Thyroid gland (tissue), 4 donors: ENCODE results near the gene TATDN3. TPM values are rescaled to one million over a fixed set of nuclear protein-coding genes. Genes with fewer than 3 reads are reported as not detected.
"Not testable (repeated sequence)": the region's sequence is repeated elsewhere in the genome, so short reads cannot be mapped to it uniquely, and the experiment has no call there.

ENCODE experiments used
- DNase-seq, 2 donors: peaks; one replicate each; pipeline ENCODE4 v3.0.0-alpha.2; 2019
- H3K27ac ChIP-seq, 3 donors: fragments of 200-600 bp; sonication (generic); 1 replicate in 2 of 3; 2 replicates in 1 of 3; pipeline ENCODE4 v1.5.1; 2016 to 2019; ENCODE audit warnings: mild to moderate bottlenecking in 1 of 3, moderate library complexity in 1 of 3
- H3K27me3 ChIP-seq: fragments of 200-600 bp; sonication (generic); one replicate; pipeline ENCODE4 v1.5.1; 2019
- H3K36me3 ChIP-seq, 2 donors: fragments of 200-600 bp; sonication (generic); one replicate each; pipeline ENCODE4 v1.5.1; 2016 to 2019
- H3K4me1 ChIP-seq, 2 donors: fragments of 200-600 bp; sonication (generic); one replicate each; pipeline ENCODE4 v1.5.1; 2017 to 2019
- H3K4me3 ChIP-seq, 3 donors: fragments of 200-600 bp; sonication (generic); replicated peaks in 1 of 3; 1 replicate in 2 of 3; 2 replicates in 1 of 3; pipeline ENCODE4 v1.5.1; 2016; ENCODE audit warnings: mild to moderate bottlenecking in 1 of 3
- H3K9me3 ChIP-seq: fragments of 200-600 bp; sonication (generic); one replicate; pipeline ENCODE4 v1.5.1; 2017
- CTCF ChIP-seq, 6 experiments: fragments of 200-600 bp in 3 of 6; fragments of 450-650 bp in 3 of 6; sonication (generic) in 3 of 6; IDR thresholded peaks; one replicate each; pipeline ENCODE4 v1.5.1; 2016 to 2019; ENCODE audit warnings: antibody characterized with exemption in 6 of 6, mild to moderate bottlenecking in 2 of 6, inconsistent platforms in 1 of 6, moderate library complexity in 1 of 6
- POLR2A ChIP-seq, 2 donors: fragments of 450-650 bp; IDR thresholded peaks; one replicate each; pipeline ENCODE4 v1.6.1; 2017; ENCODE audit warnings: antibody characterized with exemption in 2 of 2, mild to moderate bottlenecking in 2 of 2, moderate library complexity in 1 of 2
- WGBS, 2 donors: methylation state at CpG; one replicate each; pipeline ENCODE4 v1.1.5; 2017; 5-methylcytosine and 5-hydroxymethylcytosine counted together
- intact Hi-C: fragments of 100-400 bp; cut with DNase I; formaldehyde crosslinking; loops from one replicate; pipeline ENCODE4 v1.15.1; 2023
- total RNA-seq, 4 donors: library from RNA; depleted of rRNA; stranded (reverse); fragments of >200 nt; gene quantifications; one replicate each; pipeline ENCODE4 v1.2.3, GENCODE V29; 2016

TATDN3 gene
- total RNA-seq, 4 donors from 2014 or later, result 12.1 to 20.2 (median 18.6) TPM

DNA sequence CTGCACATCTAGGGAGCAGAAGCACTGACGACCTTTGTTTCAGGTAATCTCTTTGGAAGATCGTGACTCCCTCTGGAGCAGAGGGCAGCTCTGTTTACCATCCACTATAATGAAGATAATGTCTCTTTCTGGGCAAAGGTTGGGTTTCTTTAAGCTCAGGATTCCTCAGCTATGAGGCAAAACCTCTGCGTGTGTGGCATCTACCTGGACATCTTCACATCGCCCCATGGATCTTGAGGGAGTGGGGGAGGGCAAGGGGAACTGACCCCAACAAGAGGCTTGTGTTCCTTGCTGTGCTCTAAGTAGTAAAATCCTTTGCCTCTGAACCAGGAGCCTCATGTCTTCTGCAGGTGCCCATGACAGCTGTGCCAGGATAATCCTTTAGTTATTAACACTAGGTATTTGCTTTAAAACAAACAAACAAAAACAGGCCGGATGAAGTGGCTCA is 36.2 kb downstream of the TATDN3 start:
- H3K4me1 ChIP-seq, result no peaks in the 10 kb centered on the region
- DNase-seq, result no peak
- no peaks in the 10 kb centered on the region for H3K9me3 ChIP-seq
- H3K4me3 ChIP-seq, result no peak overlapping the region
- TF ChIP-seq POLR2A (IDR thresholded peaks at IDR 0.05) (no peak), CTCF (IDR thresholded peaks at IDR 0.05) (no peak)
- no peaks in the 10 kb centered on the region for H3K36me3 ChIP-seq
- no peaks in the 10 kb centered on the region for H3K27me3 ChIP-seq
- 51 to 75% methylated on average over 5 of the region's 5 CpGs for WGBS, 2 donors
- intact Hi-C loops, result no loop called here
- H3K27ac ChIP-seq, result no peak overlapping the region

DNA sequence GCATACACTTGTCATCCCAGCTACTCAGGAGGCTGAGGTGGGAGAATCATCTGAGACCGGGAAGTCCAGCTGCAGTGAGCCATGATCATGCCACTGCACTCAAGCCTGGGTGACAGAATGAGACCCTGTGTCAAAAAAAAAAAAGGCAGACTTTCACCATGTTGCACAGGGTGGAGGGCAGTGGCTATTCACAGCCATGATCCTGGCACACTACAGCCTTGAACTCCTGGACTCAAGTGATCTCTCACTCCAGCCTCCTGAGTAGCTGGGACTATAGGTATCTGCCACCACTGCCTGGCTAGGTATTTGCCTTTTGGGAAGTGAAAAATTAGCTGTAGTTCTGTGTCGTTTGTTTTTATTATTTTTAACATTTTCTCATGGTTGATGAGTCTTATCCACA is 36.7 kb downstream of the TATDN3 start:
- 74% methylated on average over 2 of the region's 2 CpGs for WGBS, 2 donors
- intact Hi-C loops, result no loop called here

DNA sequence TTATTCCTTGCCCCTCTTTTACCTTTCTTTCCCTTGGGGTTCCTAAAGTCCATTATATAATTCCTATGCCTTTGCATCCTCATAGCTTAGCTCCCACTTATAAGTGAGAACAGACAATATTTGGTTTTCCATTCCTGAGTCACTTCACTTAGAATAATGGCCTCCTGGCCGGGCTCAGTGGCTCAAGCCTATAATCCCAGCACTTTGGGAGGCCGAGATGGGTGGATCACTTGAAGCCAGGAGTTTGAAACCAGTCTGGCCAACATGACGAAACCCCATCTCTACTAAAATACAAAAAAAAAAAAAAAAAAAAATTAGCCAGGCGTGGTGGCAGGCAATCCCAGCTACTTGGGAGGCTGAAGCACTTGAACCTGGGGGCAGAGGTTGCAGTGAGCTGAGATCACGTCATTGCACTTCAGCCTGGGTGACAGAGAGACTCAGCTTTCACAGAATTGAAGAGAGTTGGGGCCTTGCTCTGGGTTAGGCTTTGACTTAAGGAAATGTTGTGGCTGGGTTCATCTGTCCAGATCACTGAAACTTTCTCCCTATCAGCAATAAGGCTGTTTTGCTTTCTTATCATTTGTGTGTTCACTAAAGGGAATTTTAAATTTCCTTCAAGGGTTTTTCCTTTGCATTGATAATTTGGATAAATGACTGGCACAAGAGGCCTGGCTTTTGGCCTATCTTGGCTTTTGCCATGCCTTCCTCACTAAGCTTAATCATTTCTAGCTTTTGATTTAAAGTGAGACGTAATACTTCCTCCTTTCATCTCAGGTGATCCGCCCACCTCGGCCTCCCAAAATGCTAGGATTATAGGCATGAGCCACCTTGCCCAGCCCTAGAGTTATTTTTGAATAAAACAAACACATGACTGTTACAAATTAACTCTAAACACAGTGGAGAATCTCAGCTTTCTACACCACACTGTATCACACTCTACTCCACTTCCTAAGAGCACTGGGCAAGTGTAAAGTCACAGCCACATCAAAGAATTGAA is 41.8 kb downstream of the TATDN3 start:
- H3K9me3 ChIP-seq, H3K4me1 ChIP-seq, H3K27me3 ChIP-seq, H3K27ac ChIP-seq, intact Hi-C loops, H3K4me3 ChIP-seq, H3K36me3 ChIP-seq: not testable (repeated sequence)
- peak in 1 of 2 donors; percentile 28 for DNase-seq
- 73 to 80% methylated on average over 8 of the region's 8 CpGs for WGBS, 2 donors

More for the DNA sequence above, 36.7 kb downstream of the TATDN3 start:
- Histone ChIP-seq H3K4me3 (no peak overlapping the region), H3K9me3 (no peaks in the 10 kb centered on the region), H3K4me1 (no peaks in the 10 kb centered on the region), H3K27me3 (no peaks in the 10 kb centered on the region), H3K27ac (no peak overlapping the region), H3K36me3 (no peaks in the 10 kb centered on the region)
- TF ChIP-seq POLR2A (IDR thresholded peaks at IDR 0.05) (no peak), CTCF (IDR thresholded peaks at IDR 0.05) (no peak)
- DNase-seq, result no peak

DNA sequence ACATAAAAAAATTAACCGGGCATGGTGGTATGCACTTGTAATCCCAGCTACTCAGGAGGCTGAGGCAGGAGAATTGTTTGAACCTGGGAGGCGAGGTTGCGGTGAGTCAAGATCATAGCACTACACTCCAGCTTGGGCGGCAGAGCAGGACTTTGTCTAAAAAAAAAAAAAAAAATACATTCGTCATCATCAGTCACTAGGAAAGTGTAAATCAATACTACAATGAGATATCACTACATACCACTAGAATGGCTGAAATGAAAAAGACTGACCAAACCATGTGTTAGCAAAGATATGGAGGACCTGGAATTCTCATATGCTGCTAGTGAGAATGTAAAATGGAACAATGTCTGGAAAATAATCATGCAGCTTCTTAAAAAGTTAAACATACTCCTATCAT is 46.5 kb downstream of the TATDN3 start:
- WGBS, 2 donors, result 89 to 96% methylated on average over 5 of the region's 5 CpGs
- no peak for TF ChIP-seq POLR2A (IDR thresholded peaks at IDR 0.05)
- no peak for TF ChIP-seq CTCF (IDR thresholded peaks at IDR 0.05)

GRCh38 chr1:212844521-212844920 is 52.8 kb downstream of the TATDN3 start:
- H3K36me3 ChIP-seq, DNase-seq, H3K27me3 ChIP-seq, H3K27ac ChIP-seq, H3K9me3 ChIP-seq, H3K4me1 ChIP-seq, intact Hi-C loops, H3K4me3 ChIP-seq: not testable (repeated sequence)
- WGBS, 2 donors, result 86 to 96% methylated on average over 3 of the region's 3 CpGs

More for the DNA sequence above, 46.5 kb downstream of the TATDN3 start:
- Histone ChIP-seq H3K27ac (no peak overlapping the region), H3K9me3 (no peaks in the 10 kb centered on the region), H3K27me3 (no peaks in the 10 kb centered on the region), H3K36me3 (no peaks in the 10 kb centered on the region), H3K4me1 (no peaks in the 10 kb centered on the region), H3K4me3 (no peak overlapping the region)
- DNase-seq, result no peak
- intact Hi-C loops, result no loop called here

GRCh38 chr1:212847549-212847948 is 55.9 kb downstream of the TATDN3 start, which contains the start of gene SPATA45:
TSS of gene SPATA45 (minus strand) at chr1:212847649. CDS start at chr1:212836149, 11,500 bp downstream.
- Histone ChIP-seq H3K27me3 (no peaks in the 10 kb centered on the region), H3K9me3 (no peaks in the 10 kb centered on the region), H3K27ac (no peak within 1 kb of the TSS), H3K4me3 (no peak within 1 kb of the TSS), H3K4me1 (no peaks in the 10 kb centered on the region), H3K36me3 (no peaks in the 10 kb centered on the region)
- 94 to 96% methylated on average over 4 of the region's 4 CpGs for WGBS, 2 donors
- TF ChIP-seq POLR2A (IDR thresholded peaks at IDR 0.05) (no peak), CTCF (IDR thresholded peaks at IDR 0.05) (no peak)
- no peak for DNase-seq
- intact Hi-C loops, result no loop called here
